ENCODE measurements around the gene TECPR1. TPM values are rescaled to one million over a fixed set of nuclear protein-coding genes. Genes with fewer than 3 reads are reported as not detected.

The TECPR1 gene
- total RNA-seq, 1 donor from 2014 or later: 50.1 TPM

DNA sequence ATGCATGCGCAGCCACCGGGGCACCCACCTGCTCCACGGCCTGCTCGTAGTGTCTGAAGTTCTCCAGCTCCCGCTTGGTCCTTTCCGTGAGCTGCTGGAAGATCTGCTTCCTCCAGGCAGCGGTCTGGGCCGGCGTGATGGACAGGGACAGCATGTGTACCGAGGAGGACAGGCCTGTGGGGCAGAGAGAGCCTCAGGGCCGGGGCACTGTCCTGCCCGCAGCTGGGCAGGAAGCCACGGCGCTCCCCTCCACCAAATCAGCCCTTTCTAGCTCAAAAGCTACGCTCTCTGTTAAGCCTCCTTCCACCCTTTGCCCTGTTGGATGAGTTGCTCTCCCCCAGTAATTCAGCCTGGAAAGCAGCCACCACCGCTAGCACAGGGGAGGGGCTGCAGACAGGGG is 19.2 kb downstream of the TECPR1 start:
- no peak for TF ChIP-seq CTCF (IDR thresholded peaks at IDR 0.05)
- H3K4me3 ChIP-seq: no peak overlapping the region
- H3K36me3 ChIP-seq: peaks cover 70% of the 10 kb centered on the region
- no peak for ATAC-seq
- intact Hi-C loops (cut with DNase I): no loop called here
- H3K27me3 ChIP-seq (ENCODE audit: low read depth): no peaks in the 10 kb centered on the region
- DNase-seq: no peak
- no peaks in the 10 kb centered on the region for H3K4me1 ChIP-seq
- no peaks in the 10 kb centered on the region for H3K9me3 ChIP-seq
- H3K27ac ChIP-seq: no peak overlapping the region

DNA sequence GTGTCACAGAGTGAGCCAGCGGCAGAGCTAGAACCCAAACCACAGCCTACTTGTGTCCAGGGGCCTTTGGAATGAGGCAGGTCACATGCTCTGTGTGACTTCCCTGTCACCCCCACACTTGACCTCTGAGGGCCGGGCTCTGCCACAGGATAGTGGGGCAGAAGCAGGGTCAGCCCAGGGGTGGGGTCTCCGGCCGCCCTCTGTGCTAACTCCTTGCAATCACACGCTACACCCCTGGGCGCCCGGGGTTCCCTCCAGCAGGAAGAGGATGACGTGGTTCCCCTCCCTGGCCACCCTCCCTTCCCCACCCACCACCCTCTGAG is 19.8 kb downstream of the TECPR1 start:
- no peaks in the 10 kb centered on the region for H3K9me3 ChIP-seq
- H3K36me3 ChIP-seq: peaks cover 73% of the 10 kb centered on the region
- intact Hi-C loops (cut with DNase I): no loop called here
- no peak overlapping the region for H3K27ac ChIP-seq
- ATAC-seq (no peak), DNase-seq (no peak)
- TF ChIP-seq CTCF (IDR thresholded peaks at IDR 0.05): no peak
- H3K4me3 ChIP-seq: no peak overlapping the region
- H3K4me1 ChIP-seq: no peaks in the 10 kb centered on the region
- H3K27me3 ChIP-seq (ENCODE audit: low read depth): no peaks in the 10 kb centered on the region

DNA sequence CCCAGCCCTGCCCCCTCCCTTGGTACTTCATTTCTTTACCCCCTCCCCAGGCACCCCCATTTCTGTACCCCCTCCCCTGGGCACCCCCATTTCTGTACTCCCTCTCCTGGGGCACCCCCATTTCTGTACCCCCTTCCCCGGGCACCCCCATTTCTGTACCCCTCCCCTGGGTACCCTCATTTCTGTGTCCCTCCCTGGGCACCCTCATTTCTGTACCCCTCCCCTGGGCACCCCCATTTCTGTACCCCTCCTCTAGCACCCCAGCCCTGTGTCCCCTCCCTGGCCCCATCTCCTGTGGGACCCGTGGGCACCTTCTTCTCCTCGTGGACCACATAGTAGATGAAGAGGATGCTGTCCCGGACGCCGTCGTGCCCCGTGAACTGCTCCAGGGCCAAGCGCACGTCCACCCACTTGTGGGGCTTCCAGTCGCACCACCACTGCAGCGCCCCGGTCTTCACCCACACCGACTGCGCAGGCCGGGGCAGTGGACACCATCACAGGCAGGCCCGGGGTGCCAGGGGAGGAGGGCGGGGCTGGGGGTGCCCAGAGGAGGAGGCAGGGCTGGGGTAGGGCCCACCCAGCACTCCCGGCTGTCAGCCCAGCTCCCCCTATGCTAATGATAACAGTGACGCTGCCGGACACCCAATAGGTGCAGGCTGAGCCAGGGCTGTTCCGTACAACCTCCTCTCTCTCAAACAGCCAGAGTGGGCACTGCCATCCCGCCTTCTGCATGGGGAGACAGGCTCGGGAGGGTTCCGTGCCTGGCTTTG is 20.4 kb downstream of the TECPR1 start:
- no peak overlapping the region for H3K4me3 ChIP-seq
- ATAC-seq (no peak), DNase-seq (no peak)
- H3K4me1 ChIP-seq: no peaks in the 10 kb centered on the region
- peaks cover 73% of the 10 kb centered on the region for H3K36me3 ChIP-seq
- H3K27me3 ChIP-seq (ENCODE audit: low read depth): no peaks in the 10 kb centered on the region
- intact Hi-C loops (cut with DNase I): no loop called here
- H3K27ac ChIP-seq: no peak overlapping the region
- no peak for TF ChIP-seq CTCF (IDR thresholded peaks at IDR 0.05)
- H3K9me3 ChIP-seq: no peaks in the 10 kb centered on the region

- H3K9me3 ChIP-seq: no peaks in the 10 kb centered on the region
- no peak for TF ChIP-seq CTCF (IDR thresholded peaks at IDR 0.05)
- H3K36me3 ChIP-seq: peaks cover 73% of the 10 kb centered on the region
- no peaks in the 10 kb centered on the region for H3K4me1 ChIP-seq
- ATAC-seq: no peak
- no peak overlapping the region for H3K4me3 ChIP-seq
- intact Hi-C loops (cut with DNase I): no loop called here
- no peaks in the 10 kb centered on the region for H3K27me3 ChIP-seq (ENCODE audit: low read depth)
- no peak for DNase-seq
- no peak overlapping the region for H3K27ac ChIP-seq
Measured at GRCh38 chr7:98230746-98231471, 21.1 kb downstream of the TECPR1 start.

- Histone ChIP-seq H3K27me3 (ENCODE audit: low read depth) (no peaks in the 10 kb centered on the region), H3K27ac (no peak overlapping the region), H3K9me3 (no peaks in the 10 kb centered on the region), H3K4me1 (no peaks in the 10 kb centered on the region), H3K4me3 (no peak overlapping the region), H3K36me3 (peaks cover 78% of the 10 kb centered on the region)
- ATAC-seq (no peak), DNase-seq (no peak)
- intact Hi-C loops (cut with DNase I): no loop called here
- TF ChIP-seq CTCF (IDR thresholded peaks at IDR 0.05): no peak
Measured at GRCh38 chr7:98229991-98230745, 21.9 kb downstream of the TECPR1 start.
